H54 (cell line): ENCODE measurements around the gene LRRC8D.

Source experiments
- DNase-seq: peaks from one replicate; pipeline ENCODE4 v3.0.0; 2011; ENCODE audit warnings: low spot score, mixed read lengths; ENCODE audit not compliant: insufficient read length
- FAIRE-seq: peaks from 3 replicates; lab custom pipeline; 2011; peaks lifted over from hg19 to GRCh38; lab: Jason Lieb, UNC
- POLR2A ChIP-seq: IDR thresholded peaks from 2 replicates; pipeline ENCODE4 v1.6.1; 2011; ENCODE audit warnings: low read depth, mild to moderate bottlenecking, low read length

LRRC8D gene

GRCh38 chr1:89834083-89834704 is 13.4 kb downstream of the LRRC8D start:
- no peak for TF ChIP-seq POLR2A
- DNase-seq, result no peak
- no peak for FAIRE-seq

DNA sequence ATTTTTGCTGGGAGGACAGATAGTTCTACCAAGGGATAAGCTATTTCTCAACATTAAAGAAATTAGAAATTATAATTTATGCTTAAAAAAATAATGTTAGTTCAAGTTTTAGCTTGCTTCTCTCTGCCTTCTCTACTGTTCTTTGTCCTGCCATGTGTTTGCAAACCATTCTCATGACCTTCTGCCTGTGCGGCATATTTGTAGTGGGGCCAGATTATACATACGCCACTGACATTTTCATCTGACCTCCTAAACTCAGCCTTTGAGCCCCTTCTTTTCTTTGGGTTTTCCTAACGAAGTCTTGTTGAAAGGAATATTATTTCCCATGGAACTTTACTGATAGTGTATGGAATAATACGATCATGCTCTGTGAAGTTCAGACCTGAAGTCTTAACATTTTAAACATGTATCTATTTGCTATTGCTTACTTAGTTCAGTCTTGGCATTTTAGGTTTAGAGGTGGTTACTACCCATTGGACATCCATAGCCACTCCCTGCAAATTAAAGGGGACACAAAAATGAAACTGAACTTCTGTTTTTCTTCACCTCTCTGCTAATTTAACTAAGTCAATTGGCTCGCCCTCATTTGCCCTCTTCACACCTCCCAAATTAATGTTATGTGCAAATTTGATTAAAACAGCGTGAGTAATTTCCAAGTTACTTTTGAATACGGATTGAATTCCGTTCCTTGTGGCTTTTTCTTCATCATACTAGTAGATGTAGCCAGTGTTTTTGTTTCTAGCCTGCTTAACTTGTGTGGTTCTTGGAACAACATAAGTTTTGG is 15.6 kb downstream of the LRRC8D start:
- TF ChIP-seq POLR2A, result no peak
- no peak for FAIRE-seq

GRCh38 chr1:89837036-89837481 is 16.2 kb downstream of the LRRC8D start:
- DNase-seq (no peak), FAIRE-seq (no peak)
- TF ChIP-seq POLR2A, result no peak

More for the DNA sequence above, 15.6 kb downstream of the LRRC8D start:
- no peak for DNase-seq

DNA sequence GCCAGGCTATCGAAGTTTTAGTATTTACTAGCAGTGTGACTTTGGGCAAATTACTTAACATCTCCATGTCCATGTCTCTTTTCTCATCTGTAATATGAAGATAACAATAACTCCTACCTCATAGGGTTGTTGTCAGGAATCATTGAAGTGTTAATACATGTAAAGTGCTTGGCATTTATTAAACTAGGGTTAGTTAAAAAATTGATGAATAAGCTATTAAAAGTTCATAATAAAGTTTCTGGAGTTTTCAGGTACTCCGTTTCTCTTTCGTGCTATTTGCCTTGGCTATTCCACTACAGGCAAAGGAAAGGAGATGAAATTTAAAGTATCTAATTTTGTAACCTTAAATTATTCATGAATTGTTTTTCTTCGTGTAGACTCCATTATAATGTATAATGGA is 16.7 kb downstream of the LRRC8D start:
- FAIRE-seq (no peak), DNase-seq (no peak)
- TF ChIP-seq POLR2A, result no peak

GRCh38 chr1:89839516-89839915 is 18.7 kb downstream of the LRRC8D start:
- TF ChIP-seq POLR2A, result no peak
- no peak for DNase-seq
- FAIRE-seq, result no peak

DNA sequence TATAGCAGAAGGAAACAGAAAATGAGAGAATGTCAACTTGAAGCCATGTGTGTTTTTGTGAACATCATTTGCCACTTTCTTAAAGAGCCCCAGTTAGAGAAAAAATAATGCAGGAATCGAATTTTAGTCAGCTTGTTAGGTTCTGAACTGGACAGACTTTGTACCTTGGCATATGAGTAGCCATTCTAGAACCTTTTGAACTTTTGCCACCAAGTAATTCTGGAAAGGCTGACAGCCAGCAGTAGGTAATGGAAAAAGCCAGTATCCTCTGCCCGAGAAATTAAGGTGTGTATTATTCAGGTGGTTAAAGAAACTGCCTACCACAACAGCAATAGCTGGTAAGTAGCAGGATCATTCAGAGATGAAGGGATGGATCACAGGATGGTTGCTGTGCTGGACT is 20.7 kb downstream of the LRRC8D start:
- DNase-seq (no peak), FAIRE-seq (no peak)
- TF ChIP-seq POLR2A, result no peak

DNA sequence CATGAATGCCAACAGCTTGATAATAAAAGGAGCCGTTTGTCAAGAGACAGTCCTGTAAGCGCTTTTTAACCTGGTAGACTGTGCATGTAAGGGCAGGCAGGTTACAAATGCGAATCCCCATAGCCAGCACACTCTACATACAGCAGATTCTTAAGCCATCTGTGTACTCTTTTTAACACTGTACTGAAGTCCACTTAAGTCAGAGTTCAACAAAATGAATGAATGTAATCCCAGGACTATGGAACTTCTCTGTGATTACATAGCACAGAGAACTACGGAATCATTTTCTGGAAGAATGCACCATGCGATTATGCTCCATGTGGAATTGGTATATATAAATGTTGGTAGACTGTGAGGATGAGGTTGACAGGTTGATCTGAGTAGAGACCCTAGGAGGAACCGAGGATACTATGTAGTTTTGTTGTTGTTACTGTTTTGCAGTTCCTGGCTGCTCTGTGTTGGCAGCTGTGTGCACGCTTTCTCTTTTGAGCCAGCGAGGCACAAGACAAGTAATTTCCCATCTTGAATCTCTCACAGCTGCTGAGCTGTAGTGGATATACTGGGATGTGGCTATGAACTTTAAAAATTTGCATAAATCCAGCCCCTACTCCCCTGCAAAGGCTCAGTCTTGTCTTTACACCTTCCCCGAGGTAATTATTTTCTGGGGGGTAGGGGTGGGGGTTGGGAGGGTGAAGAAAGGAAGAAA is 21.9 kb downstream of the LRRC8D start:
- TF ChIP-seq POLR2A, result no peak
- FAIRE-seq, result peak; percentile 43
- no peak for DNase-seq

DNA sequence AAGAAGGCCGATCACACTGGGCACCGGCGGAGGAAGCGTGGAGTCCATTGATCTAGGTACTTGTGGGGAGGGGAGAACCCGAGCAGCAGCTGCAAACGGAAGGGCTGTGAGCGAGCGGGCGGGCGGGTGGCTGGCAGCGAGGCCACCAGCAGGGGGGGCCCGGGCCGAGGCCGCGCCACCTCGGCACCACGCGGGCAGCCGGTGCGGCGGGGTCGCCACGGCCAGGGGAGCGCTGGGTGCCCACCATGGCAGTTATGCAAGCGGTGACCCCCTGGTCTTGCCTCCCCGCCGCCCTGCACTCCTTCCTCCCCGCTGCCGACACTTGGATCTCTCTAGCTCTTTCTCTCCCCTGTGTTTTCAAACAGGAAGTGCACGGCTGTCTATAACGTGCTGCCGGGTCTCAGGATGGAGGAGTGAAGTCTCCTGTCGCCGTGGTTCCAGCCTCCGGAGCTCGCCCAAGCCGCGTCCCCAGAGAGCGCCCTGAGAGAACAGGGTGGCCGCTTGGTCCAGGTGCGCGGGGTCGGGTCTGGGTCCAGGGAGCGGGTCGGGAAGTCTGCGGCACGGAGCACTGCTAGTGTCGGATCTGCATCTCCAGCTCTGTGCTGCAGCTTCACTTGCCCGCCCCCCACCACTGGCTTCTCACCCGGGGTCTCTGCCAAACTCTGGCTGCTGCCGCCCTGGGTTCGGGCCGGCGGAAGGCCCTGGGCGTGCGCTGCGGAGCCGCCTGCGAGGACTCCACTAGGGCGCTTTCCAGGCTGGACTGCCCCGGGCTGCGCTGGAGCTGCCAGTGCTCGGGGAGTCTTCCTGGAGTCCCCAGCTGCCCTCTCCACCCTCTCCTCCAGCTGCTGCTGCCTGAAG is 22.7 kb downstream of the LRRC8D start:
- DNase-seq, result peak; percentile 69
- no peak for FAIRE-seq
- peak; percentile 79 for TF ChIP-seq POLR2A

- no peak for DNase-seq
- FAIRE-seq, result peak; percentile 45
- no peak for TF ChIP-seq POLR2A
Measured at GRCh38 chr1:89844241-89844807, 23.5 kb downstream of the LRRC8D start.

DNA sequence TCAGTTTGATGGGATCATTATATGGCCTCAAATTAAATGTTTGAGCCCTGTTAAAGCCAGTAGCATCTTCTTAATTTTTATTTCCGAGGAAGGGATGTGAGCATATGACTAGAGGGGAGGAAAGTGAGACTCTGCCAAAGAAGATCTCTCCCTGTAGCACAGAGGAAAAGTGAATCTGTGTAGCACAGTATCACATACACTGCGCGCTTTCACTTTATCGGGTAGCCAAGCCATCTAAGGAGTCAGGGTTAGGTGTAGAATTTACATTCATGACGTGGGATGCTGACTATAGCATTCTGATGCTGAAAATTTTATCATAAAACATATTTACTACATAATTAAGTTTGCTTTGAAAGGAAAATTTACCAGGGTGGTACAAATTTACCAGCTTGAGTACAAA is 24.0 kb downstream of the LRRC8D start:
- DNase-seq (no peak), FAIRE-seq (no peak)
- no peak for TF ChIP-seq POLR2A

GRCh38 chr1:89847191-89847729 is 26.4 kb downstream of the LRRC8D start:
- FAIRE-seq (no peak), DNase-seq (no peak)
- TF ChIP-seq POLR2A, result no peak

DNA sequence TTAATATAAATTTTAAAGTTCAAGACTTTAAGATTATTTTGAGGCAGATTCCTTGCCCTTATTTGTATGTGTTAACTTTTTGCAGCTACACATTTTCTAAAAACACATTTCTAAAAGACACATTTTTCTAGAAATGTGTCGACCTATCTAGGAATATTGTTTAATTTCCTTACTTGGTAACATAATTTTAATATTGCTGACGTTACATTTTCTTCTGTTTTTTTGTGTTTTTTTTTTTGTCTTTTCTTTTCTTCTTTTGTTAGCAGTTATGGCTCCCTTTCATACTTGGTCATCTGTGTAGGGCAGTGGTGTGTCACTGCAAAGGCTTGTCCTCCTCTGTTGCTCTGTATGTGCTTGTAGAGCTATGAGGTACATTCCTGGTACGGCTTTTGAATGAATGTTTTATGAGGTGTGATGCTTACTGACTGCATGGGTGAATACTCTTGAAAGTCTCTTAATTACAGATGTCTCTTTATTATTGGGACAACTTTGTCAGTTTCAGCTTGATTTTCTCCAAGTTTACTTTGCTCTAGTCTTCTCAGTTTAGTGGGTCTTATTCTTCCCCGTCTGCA is 30.1 kb downstream of the LRRC8D start:
- DNase-seq, result no peak
- no peak for TF ChIP-seq POLR2A
- peak; percentile 41 for FAIRE-seq

- no peak for FAIRE-seq
- TF ChIP-seq POLR2A, result no peak
- no peak for DNase-seq
Measured at GRCh38 chr1:89854140-89854539, 33.3 kb downstream of the LRRC8D start.
